ENCODE data around the gene EIF3I. TPM values are rescaled to one million over a fixed set of nuclear protein-coding genes. Genes with fewer than 3 reads are reported as not detected.
A peak's percentile ranks its signal among the peaks of the same experiment; 100 is the strongest.

The EIF3I gene
- total RNA-seq, 1 experiment from 2014 or later: 178 TPM

GRCh38 chr1:32200226-32201010 lies 21.8 kb upstream of the EIF3I start, which contains the start of gene CCDC28B:
CCDC28B (plus strand) TSS chr1:32200595; CDS start chr1:32201936, 1,341 bp downstream.
- H3K9me2 ChIP-seq (replicated peaks; ENCODE audit: insufficient read depth, low read length): no peaks in the 10 kb centered on the region
- peak within 1 kb of the TSS; percentile 87 for H3K4me2 ChIP-seq (ENCODE audit: low read depth, low read length, poor library complexity, severe bottlenecking)
- no peaks in the 10 kb centered on the region for H3K36me3 ChIP-seq (ENCODE audit: insufficient read depth, low read length)
- H4K20me1 ChIP-seq (ENCODE audit: insufficient read depth, low read depth, low read length): no peaks in the 10 kb centered on the region
- peak within 1 kb of the TSS; percentile 81 for H3K9ac ChIP-seq (ENCODE audit: low read length)
- no peaks in the 10 kb centered on the region for H3K9me3 ChIP-seq (ENCODE audit: low read length)
- H3K27me3 ChIP-seq (ENCODE audit: low read length): no peaks in the 10 kb centered on the region
- peaks cover 10% of the 10 kb centered on the region; the same call in 1 of the 2 replicates for H3K79me2 ChIP-seq (ENCODE audit: low read length)
- DNase-seq: peak; percentile 82
- peak within 1 kb of the TSS; percentile 76 for H3K4me3 ChIP-seq (ENCODE audit: low read length)
- peak within 1 kb of the TSS; percentile 85 for H2AFZ ChIP-seq (ENCODE audit: low read length)
- peaks cover 46% of the 10 kb centered on the region for H3K4me1 ChIP-seq (ENCODE audit: low read length)
- H3K27ac ChIP-seq (ENCODE audit: low read length): peak within 1 kb of the TSS; percentile 70

- Histone ChIP-seq H3K9ac (ENCODE audit: low read length) (peak overlapping the region; percentile 81), H3K36me3 (ENCODE audit: insufficient read depth, low read length) (no peaks in the 10 kb centered on the region), H3K79me2 (ENCODE audit: low read length) (peaks cover 10% of the 10 kb centered on the region; the same call in 1 of the 2 replicates), H4K20me1 (ENCODE audit: insufficient read depth, low read depth, low read length) (0 out of 2 replicates have a peak, but pooled peaks cover under 1% of the 10 kb centered on the region), H3K9me3 (ENCODE audit: low read length) (no peaks in the 10 kb centered on the region), H3K4me1 (ENCODE audit: low read length) (peaks cover 51% of the 10 kb centered on the region), H3K4me2 (ENCODE audit: low read depth, low read length, poor library complexity, severe bottlenecking) (peak overlapping the region; percentile 87), H3K27ac (ENCODE audit: low read length) (peak overlapping the region; percentile 70), H3K4me3 (ENCODE audit: low read length) (peak overlapping the region; percentile 76), H2AFZ (ENCODE audit: low read length) (peak overlapping the region; percentile 48; the same call in 1 of the 2 replicates), H3K27me3 (ENCODE audit: low read length) (no peaks in the 10 kb centered on the region), H3K9me2 (replicated peaks; ENCODE audit: insufficient read depth, low read length) (no peaks in the 10 kb centered on the region)
- DNase-seq: peak; percentile 88
Observed at GRCh38 chr1:32201011-32201855, 21.0 kb upstream of the EIF3I start.

GRCh38 chr1:32204943-32205361 lies 17.3 kb upstream of the EIF3I start:
- Histone ChIP-seq H3K4me1 (ENCODE audit: low read length) (peaks cover 64% of the 10 kb centered on the region), H2AFZ (ENCODE audit: low read length) (no peak overlapping the region)

GRCh38 chr1:32205401-32206370 lies 16.5 kb upstream of the EIF3I start, which contains the start of gene IQCC:
IQCC (plus strand) TSS chr1:32205671; CDS start chr1:32205682, 11 bp downstream.
- Histone ChIP-seq H3K27ac (ENCODE audit: low read length) (no peak within 1 kb of the TSS), H2AFZ (ENCODE audit: low read length) (peak within 1 kb of the TSS; percentile 36; the same call in 1 of the 2 replicates), H4K20me1 (ENCODE audit: insufficient read depth, low read depth, low read length) (peaks cover 12% of the 10 kb centered on the region; the same call in 1 of the 2 replicates), H3K9me3 (ENCODE audit: low read length) (no peaks in the 10 kb centered on the region), H3K79me2 (ENCODE audit: low read length) (peaks cover 10% of the 10 kb centered on the region; the same call in 1 of the 2 replicates), H3K27me3 (ENCODE audit: low read length) (no peaks in the 10 kb centered on the region), H3K4me3 (ENCODE audit: low read length) (peak within 1 kb of the TSS; percentile 84), H3K9me2 (replicated peaks; ENCODE audit: insufficient read depth, low read length) (no peaks in the 10 kb centered on the region), H3K4me1 (ENCODE audit: low read length) (peaks cover 56% of the 10 kb centered on the region), H3K4me2 (ENCODE audit: low read depth, low read length, poor library complexity, severe bottlenecking) (peak within 1 kb of the TSS; percentile 95), H3K9ac (ENCODE audit: low read length) (peak within 1 kb of the TSS; percentile 85), H3K36me3 (ENCODE audit: insufficient read depth, low read length) (no peaks in the 10 kb centered on the region)
- DNase-seq: peak; percentile 95

More at GRCh38 chr1:32204943-32205361, 17.3 kb upstream of the EIF3I start:
- peak overlapping the region; percentile 95 for H3K4me2 ChIP-seq (ENCODE audit: low read depth, low read length, poor library complexity, severe bottlenecking)
- H4K20me1 ChIP-seq (ENCODE audit: insufficient read depth, low read depth, low read length): peaks cover 12% of the 10 kb centered on the region; the same call in 1 of the 2 replicates
- H3K27me3 ChIP-seq (ENCODE audit: low read length): no peaks in the 10 kb centered on the region
- no peak overlapping the region for H3K27ac ChIP-seq (ENCODE audit: low read length)
- no peak for DNase-seq
- no peaks in the 10 kb centered on the region for H3K9me2 ChIP-seq (replicated peaks; ENCODE audit: insufficient read depth, low read length)
- peak overlapping the region; percentile 85; the same call in 1 of the 2 replicates for H3K9ac ChIP-seq (ENCODE audit: low read length)
- no peaks in the 10 kb centered on the region for H3K36me3 ChIP-seq (ENCODE audit: insufficient read depth, low read length)
- peak overlapping the region; percentile 84 for H3K4me3 ChIP-seq (ENCODE audit: low read length)
- H3K9me3 ChIP-seq (ENCODE audit: low read length): no peaks in the 10 kb centered on the region
- peaks cover 10% of the 10 kb centered on the region; the same call in 1 of the 2 replicates for H3K79me2 ChIP-seq (ENCODE audit: low read length)

DNA sequence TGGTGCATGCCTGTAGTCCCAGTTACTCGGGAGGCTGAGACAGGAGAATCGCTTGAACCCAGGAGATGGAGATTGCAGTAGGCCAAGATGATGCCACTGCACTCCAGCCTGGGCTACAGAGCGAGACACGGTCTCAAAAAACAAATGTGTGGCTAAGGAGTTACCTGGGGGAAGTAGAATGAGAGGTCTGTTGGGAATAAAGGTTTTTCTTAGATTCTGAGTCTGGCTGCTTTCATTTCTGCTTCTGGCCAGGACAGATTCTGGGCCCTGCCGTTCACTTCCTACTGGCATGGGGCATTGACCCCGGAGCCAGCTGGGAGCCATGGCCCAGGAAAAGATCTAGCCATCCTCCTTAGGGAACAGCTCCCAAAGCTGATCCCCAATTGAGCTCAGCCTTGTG lies 13.7 kb upstream of the EIF3I start:
- Histone ChIP-seq H3K4me3 (ENCODE audit: low read length) (peak overlapping the region; percentile 21; the same call in 1 of the 2 replicates), H3K9ac (ENCODE audit: low read length) (0 out of 2 replicates have a peak overlapping the region, but pooled peaks have one; percentile 34), H4K20me1 (ENCODE audit: insufficient read depth, low read depth, low read length) (peaks cover 12% of the 10 kb centered on the region; the same call in 1 of the 2 replicates), H3K27me3 (ENCODE audit: low read length) (no peaks in the 10 kb centered on the region), H3K9me3 (ENCODE audit: low read length) (no peaks in the 10 kb centered on the region), H3K9me2 (replicated peaks; ENCODE audit: insufficient read depth, low read length) (no peaks in the 10 kb centered on the region), H3K27ac (ENCODE audit: low read length) (peak overlapping the region; percentile 39; the same call in 1 of the 2 replicates), H3K4me1 (ENCODE audit: low read length) (peaks cover 37% of the 10 kb centered on the region), H3K36me3 (ENCODE audit: insufficient read depth, low read length) (no peaks in the 10 kb centered on the region), H2AFZ (ENCODE audit: low read length) (no peak overlapping the region), H3K4me2 (ENCODE audit: low read depth, low read length, poor library complexity, severe bottlenecking) (peak overlapping the region; percentile 33), H3K79me2 (ENCODE audit: low read length) (no peaks in the 10 kb centered on the region)
- DNase-seq: peak; percentile 80

- H3K9ac ChIP-seq (ENCODE audit: low read length): 0 out of 2 replicates have a peak within 1 kb of the TSS, but pooled peaks have one; percentile 34
- peak within 1 kb of the TSS; percentile 33 for H3K4me2 ChIP-seq (ENCODE audit: low read depth, low read length, poor library complexity, severe bottlenecking)
Observed at GRCh38 chr1:32208891-32209328, 13.3 kb upstream of the EIF3I start, which contains the start of gene DCDC2B. DCDC2B (plus strand) TSS chr1:32209089; CDS start chr1:32209094, 5 bp downstream.

More at GRCh38 chr1:32208891-32209328, 13.3 kb upstream of the EIF3I start, which contains the start of gene DCDC2B:
- Histone ChIP-seq H3K4me3 (ENCODE audit: low read length) (peak within 1 kb of the TSS; percentile 21; the same call in 1 of the 2 replicates), H3K27me3 (ENCODE audit: low read length) (no peaks in the 10 kb centered on the region), H3K79me2 (ENCODE audit: low read length) (no peaks in the 10 kb centered on the region), H2AFZ (ENCODE audit: low read length) (no peak within 1 kb of the TSS), H3K36me3 (ENCODE audit: insufficient read depth, low read length) (no peaks in the 10 kb centered on the region), H3K4me1 (ENCODE audit: low read length) (peaks cover 37% of the 10 kb centered on the region), H3K27ac (ENCODE audit: low read length) (peak within 1 kb of the TSS; percentile 39; the same call in 1 of the 2 replicates), H3K9me3 (ENCODE audit: low read length) (no peaks in the 10 kb centered on the region), H3K9me2 (replicated peaks; ENCODE audit: insufficient read depth, low read length) (no peaks in the 10 kb centered on the region), H4K20me1 (ENCODE audit: insufficient read depth, low read depth, low read length) (peaks cover 12% of the 10 kb centered on the region; the same call in 1 of the 2 replicates)
- DNase-seq: peak; percentile 65
